Osteocyte (in vitro differentiated cells): ENCODE data around the gene TAS2R40. TPM values are rescaled to one million over a fixed set of nuclear protein-coding genes. Genes with fewer than 3 reads are reported as not detected.
A peak's percentile ranks its signal among the peaks of the same experiment; 100 is the strongest.

ENCODE experiments used
- DNase-seq: peaks from one replicate; pipeline ENCODE4 v3.0.0; 2021; ENCODE audit warnings: mixed read lengths; ENCODE audit not compliant: unreplicated experiment; ENCODE audit errors: extremely low spot score
- H3K27ac Mint-ChIP-seq: one replicate; pipeline ENCODE4 v1.8.0; 2021; ENCODE audit warnings: mild to moderate bottlenecking, mixed read lengths; ENCODE audit not compliant: unreplicated experiment
- H3K27me3 Mint-ChIP-seq: one replicate; pipeline ENCODE4 v1.8.0; 2021; ENCODE audit warnings: mixed read lengths; ENCODE audit not compliant: unreplicated experiment
- H3K36me3 Mint-ChIP-seq: one replicate; pipeline ENCODE4 v1.8.0; 2021; ENCODE audit warnings: mixed read lengths; ENCODE audit not compliant: unreplicated experiment
- H3K4me1 Mint-ChIP-seq: one replicate; pipeline ENCODE4 v1.8.0; 2021; ENCODE audit warnings: mixed read lengths; ENCODE audit not compliant: unreplicated experiment
- H3K4me3 Mint-ChIP-seq: one replicate; pipeline ENCODE4 v1.8.0; 2021; ENCODE audit warnings: mild to moderate bottlenecking, moderate library complexity, mixed read lengths; ENCODE audit not compliant: unreplicated experiment
- H3K9me3 Mint-ChIP-seq: one replicate; pipeline ENCODE4 v1.8.0; 2021; ENCODE audit warnings: mixed read lengths; ENCODE audit not compliant: unreplicated experiment
- total RNA-seq: library from RNA; stranded (reverse); gene quantifications from 2 replicates; pipeline ENCODE4 v1.2.1, GENCODE V29; 2021
- TF ChIP-seq, protein P1 (sequence below): fragments of 200-600 bp; sonication (generic); IDR thresholded peaks from 2 replicates; pipeline ENCODE4 v1.5.0; 2021; ENCODE audit warnings: antibody characterized with exemption, mild to moderate bottlenecking, moderate library complexity

TAS2R40 gene
- total RNA-seq, 1 donor from 2014 or later: not detected

DNA sequence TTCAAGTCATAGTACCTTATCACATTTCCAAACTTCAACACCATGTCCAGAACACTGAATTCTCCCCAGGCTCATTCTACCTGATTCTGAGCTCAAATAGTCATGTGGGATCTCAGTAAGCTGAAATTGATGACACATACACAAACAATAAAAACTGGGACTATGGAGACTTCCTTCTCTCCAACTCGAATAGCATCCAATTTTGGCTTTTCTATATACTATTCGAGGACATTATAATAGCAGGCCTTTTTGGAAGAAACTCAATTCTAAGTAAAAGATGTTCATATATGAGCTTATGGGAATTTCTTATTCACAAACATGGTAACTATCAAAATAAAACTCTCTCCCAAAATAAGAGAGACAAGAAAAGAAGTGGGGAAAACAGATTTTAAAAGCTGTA, 551 bp upstream of the TAS2R40 start:
- no peaks in the 10 kb centered on the region for H3K9me3 Mint-ChIP-seq
- H3K36me3 Mint-ChIP-seq: peaks cover 2% of the 10 kb centered on the region
- DNase-seq: no peak
- H3K4me1 Mint-ChIP-seq: peaks cover 21% of the 10 kb centered on the region
- H3K27me3 Mint-ChIP-seq: peaks cover 17% of the 10 kb centered on the region
- TF ChIP-seq, protein P1, sequence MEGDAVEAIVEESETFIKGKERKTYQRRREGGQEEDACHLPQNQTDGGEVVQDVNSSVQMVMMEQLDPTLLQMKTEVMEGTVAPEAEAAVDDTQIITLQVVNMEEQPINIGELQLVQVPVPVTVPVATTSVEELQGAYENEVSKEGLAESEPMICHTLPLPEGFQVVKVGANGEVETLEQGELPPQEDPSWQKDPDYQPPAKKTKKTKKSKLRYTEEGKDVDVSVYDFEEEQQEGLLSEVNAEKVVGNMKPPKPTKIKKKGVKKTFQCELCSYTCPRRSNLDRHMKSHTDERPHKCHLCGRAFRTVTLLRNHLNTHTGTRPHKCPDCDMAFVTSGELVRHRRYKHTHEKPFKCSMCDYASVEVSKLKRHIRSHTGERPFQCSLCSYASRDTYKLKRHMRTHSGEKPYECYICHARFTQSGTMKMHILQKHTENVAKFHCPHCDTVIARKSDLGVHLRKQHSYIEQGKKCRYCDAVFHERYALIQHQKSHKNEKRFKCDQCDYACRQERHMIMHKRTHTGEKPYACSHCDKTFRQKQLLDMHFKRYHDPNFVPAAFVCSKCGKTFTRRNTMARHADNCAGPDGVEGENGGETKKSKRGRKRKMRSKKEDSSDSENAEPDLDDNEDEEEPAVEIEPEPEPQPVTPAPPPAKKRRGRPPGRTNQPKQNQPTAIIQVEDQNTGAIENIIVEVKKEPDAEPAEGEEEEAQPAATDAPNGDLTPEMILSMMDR: no peak
- H3K27ac Mint-ChIP-seq: no peak overlapping the region
- no peak overlapping the region for H3K4me3 Mint-ChIP-seq

DNA sequence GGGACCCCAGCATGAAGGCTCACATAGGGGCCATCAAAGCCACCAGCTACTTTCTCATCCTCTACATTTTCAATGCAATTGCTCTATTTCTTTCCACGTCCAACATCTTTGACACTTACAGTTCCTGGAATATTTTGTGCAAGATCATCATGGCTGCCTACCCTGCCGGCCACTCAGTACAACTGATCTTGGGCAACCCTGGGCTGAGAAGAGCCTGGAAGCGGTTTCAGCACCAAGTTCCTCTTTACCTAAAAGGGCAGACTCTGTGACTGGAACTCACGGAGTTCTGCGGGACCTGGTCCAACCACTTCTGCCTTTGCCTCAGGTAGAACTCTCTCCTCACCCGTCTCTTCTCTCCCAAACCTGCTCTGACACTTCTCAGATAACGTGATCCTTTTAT, 945 bp downstream of the TAS2R40 start:
- H3K9me3 Mint-ChIP-seq: no peaks in the 10 kb centered on the region
- H3K4me3 Mint-ChIP-seq: no peak overlapping the region
- peaks cover 2% of the 10 kb centered on the region for H3K36me3 Mint-ChIP-seq
- peaks cover 11% of the 10 kb centered on the region for H3K4me1 Mint-ChIP-seq
- H3K27ac Mint-ChIP-seq: no peak overlapping the region
- peaks cover 17% of the 10 kb centered on the region for H3K27me3 Mint-ChIP-seq
- DNase-seq: no peak
- TF ChIP-seq, protein P1: no peak

DNA sequence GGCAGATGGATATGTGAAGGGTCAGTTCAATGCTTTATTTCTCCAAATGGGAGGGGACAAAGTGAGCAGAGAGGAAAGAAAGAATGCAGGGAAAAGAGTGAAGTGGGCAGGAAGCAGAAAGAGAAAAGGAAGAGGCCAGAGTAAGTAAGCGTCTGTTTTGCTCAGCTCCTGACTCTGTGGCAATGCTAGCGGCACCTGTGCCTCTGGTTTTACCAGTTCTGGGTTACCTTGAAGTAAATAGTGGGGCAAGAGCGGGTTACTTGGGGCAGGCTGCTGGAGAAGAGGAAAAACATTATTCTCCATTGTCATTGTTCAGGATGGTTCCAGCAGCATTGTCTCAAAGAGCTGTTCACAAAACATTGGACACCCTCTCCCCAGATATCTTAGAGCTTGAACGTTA, 1.9 kb downstream of the TAS2R40 start:
- TF ChIP-seq, protein P1: no peak
- H3K27me3 Mint-ChIP-seq: peaks cover 14% of the 10 kb centered on the region
- H3K4me1 Mint-ChIP-seq: peaks cover 11% of the 10 kb centered on the region
- H3K27ac Mint-ChIP-seq: no peak overlapping the region
- peaks cover 2% of the 10 kb centered on the region for H3K36me3 Mint-ChIP-seq
- no peak for DNase-seq
- no peak overlapping the region for H3K4me3 Mint-ChIP-seq
- no peaks in the 10 kb centered on the region for H3K9me3 Mint-ChIP-seq

DNA sequence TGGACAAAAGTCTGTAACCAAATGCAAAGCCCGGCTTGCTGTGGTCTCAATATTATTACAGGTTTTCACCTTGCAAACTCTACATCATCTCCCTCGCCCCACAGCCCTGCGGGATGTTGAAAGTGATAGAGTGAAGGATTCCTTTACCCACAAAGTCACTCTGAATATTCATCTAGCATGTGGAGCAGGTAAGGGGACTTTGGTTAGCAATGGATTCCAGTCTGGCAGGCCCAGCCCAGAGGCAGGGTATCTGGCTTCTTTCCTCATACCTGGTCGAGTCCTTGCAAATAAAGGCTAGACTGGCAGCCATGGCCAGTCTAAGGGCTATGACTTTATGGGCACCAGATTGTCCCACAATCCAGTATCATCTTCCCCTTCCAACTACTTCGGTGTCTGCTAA, 3.2 kb downstream of the TAS2R40 start:
- Mint-ChIP-seq H3K36me3 (no peaks in the 10 kb centered on the region), H3K4me3 (no peak overlapping the region), H3K9me3 (no peaks in the 10 kb centered on the region), H3K27me3 (peaks cover 11% of the 10 kb centered on the region), H3K4me1 (peaks cover 11% of the 10 kb centered on the region), H3K27ac (peak overlapping the region; percentile 50)
- DNase-seq: no peak
- TF ChIP-seq, protein P1: no peak

DNA sequence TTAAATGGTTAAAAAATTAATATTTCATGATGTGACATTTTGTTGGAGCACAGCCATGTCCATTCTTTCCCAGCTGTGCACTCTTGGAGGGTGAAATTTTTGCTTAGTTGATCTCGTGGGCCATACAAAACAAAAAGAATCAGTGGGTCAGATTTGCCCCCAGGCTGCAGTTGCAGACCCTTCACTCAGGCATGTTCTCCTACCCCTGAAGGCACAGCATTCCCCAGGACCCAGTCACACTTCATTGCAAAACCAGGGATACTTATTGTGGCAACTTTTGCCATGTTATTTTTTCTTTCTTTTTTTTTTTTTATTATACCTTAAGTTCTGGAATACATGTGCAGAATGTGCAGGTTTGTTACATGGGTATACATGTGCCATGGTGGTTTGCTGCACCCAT, 6.0 kb downstream of the TAS2R40 start:
- H3K4me3 Mint-ChIP-seq: no peak overlapping the region
- DNase-seq: no peak
- H3K4me1 Mint-ChIP-seq: peaks cover 11% of the 10 kb centered on the region
- H3K9me3 Mint-ChIP-seq: peaks cover 2% of the 10 kb centered on the region
- peaks cover 8% of the 10 kb centered on the region for H3K27me3 Mint-ChIP-seq
- TF ChIP-seq, protein P1: no peak
- no peaks in the 10 kb centered on the region for H3K36me3 Mint-ChIP-seq
- no peak overlapping the region for H3K27ac Mint-ChIP-seq
